ENCODE data around the gene GLP2R.
A peak's percentile ranks its signal among the peaks of the same experiment; 100 is the strongest.

GLP2R gene

DNA sequence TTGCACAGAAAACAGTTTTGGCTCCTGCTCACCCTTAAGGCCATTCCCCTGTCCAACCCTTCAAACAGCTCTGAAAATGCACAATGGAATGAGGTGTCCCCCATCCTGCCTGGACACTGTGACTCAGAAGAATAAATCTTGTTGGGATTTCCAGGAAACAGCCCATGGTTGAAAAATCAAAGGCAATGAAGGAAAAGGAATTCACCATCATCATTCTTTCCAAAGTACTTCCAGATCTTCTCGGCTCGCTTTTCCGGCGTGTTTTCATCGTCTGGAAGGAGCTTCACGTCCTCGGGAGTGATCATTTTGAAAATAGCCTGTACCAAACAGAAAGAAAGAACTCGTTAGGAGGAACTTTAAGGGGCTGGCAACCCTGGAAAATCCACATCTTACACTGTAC, 75.1 kb downstream of the GLP2R start:
- H3K27me3 ChIP-seq (ENCODE audit: insufficient read depth, low read depth, severe bottlenecking): no peaks in the 10 kb centered on the region
- no peaks in the 10 kb centered on the region for H3K9me3 ChIP-seq (ENCODE audit: severe bottlenecking)
- no peak for DNase-seq

DNA sequence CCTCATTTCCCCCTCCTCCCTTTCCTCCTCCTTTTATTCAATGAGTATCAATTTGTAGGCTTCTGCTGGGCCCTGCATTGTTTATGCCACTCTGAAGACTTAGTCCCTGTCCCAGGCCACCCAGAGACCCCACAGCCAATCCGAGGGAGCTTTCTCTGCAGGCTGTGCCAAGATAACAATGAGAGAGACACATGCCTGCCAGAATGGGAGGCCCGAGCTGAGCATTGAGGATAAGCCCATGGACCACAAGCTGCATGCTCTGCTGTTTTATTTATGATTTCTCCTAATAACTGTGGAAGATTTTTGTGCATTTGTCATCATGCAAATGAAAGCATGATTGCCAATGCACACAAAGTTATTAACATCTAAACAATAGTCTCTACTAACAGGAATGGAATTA, 76.4 kb downstream of the GLP2R start:
- Histone ChIP-seq H3K27me3 (ENCODE audit: insufficient read depth, low read depth, severe bottlenecking) (no peaks in the 10 kb centered on the region), H3K36me3 (peaks cover 60% of the 10 kb centered on the region), H3K9me3 (ENCODE audit: severe bottlenecking) (no peaks in the 10 kb centered on the region), H3K27ac (peak overlapping the region; percentile 67), H3K4me3 (ENCODE audit: low read depth, low read length) (peak overlapping the region; percentile 97)
- DNase-seq: no peak
- TF ChIP-seq, protein P1, sequence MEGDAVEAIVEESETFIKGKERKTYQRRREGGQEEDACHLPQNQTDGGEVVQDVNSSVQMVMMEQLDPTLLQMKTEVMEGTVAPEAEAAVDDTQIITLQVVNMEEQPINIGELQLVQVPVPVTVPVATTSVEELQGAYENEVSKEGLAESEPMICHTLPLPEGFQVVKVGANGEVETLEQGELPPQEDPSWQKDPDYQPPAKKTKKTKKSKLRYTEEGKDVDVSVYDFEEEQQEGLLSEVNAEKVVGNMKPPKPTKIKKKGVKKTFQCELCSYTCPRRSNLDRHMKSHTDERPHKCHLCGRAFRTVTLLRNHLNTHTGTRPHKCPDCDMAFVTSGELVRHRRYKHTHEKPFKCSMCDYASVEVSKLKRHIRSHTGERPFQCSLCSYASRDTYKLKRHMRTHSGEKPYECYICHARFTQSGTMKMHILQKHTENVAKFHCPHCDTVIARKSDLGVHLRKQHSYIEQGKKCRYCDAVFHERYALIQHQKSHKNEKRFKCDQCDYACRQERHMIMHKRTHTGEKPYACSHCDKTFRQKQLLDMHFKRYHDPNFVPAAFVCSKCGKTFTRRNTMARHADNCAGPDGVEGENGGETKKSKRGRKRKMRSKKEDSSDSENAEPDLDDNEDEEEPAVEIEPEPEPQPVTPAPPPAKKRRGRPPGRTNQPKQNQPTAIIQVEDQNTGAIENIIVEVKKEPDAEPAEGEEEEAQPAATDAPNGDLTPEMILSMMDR (IDR thresholded peaks at IDR 0.05; ENCODE audit: low read depth, low read length): no peak

More for the DNA sequence above, 75.1 kb downstream of the GLP2R start:
- Histone ChIP-seq H3K4me3 (ENCODE audit: low read depth, low read length) (peak overlapping the region; percentile 97), H3K36me3 (peaks cover 73% of the 10 kb centered on the region), H3K27ac (peak overlapping the region; percentile 67)
- TF ChIP-seq, protein P1 (IDR thresholded peaks at IDR 0.05; ENCODE audit: low read depth, low read length): no peak

DNA sequence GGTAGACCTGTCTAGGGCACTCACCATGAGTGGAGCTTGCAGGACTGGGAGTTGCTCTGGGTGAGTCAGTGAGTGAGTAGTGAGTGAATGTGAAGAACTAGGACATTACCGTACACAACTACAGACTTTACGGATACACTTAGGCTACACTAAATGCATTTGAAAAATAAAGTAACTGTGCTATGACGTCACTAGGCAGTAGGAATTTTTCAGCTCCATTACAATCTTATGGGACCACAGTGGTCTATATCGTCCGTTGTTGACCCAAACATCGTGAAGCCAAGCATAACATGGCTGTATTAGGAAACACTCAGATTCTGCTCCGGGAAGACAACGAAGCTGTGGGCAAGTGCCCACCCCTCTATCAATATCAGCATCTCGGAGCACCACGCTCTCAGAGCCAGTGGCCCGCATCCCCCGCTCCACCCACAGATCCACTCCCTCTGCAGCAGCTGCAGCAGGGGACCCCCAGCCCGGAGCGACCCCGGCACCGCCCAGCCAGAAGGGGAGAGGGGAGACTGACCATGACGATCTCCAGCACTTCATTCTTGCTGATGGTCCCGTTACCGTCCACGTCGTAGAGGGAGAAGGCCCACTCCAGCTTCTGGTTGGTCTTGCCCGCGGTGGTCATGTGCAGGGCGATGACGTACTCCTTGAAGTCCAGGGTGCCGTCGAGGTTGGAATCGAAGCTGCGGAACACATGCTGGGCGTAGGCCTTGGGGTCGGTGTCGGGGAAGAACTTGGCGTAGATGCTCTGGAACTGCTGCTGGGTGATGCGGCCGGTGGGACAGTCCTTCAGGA, 78.8 kb downstream of the GLP2R start:
- H3K9me3 ChIP-seq (ENCODE audit: severe bottlenecking): peaks cover under 1% of the 10 kb centered on the region
- peak overlapping the region; percentile 83 for H3K27ac ChIP-seq
- peaks cover 36% of the 10 kb centered on the region for H3K36me3 ChIP-seq
- H3K4me3 ChIP-seq (ENCODE audit: low read depth, low read length): peak overlapping the region; percentile 97
- TF ChIP-seq, protein P1 (IDR thresholded peaks at IDR 0.05; ENCODE audit: low read depth, low read length): no peak
- no peaks in the 10 kb centered on the region for H3K27me3 ChIP-seq (ENCODE audit: insufficient read depth, low read depth, severe bottlenecking)
- peak; percentile 44 for DNase-seq

DNA sequence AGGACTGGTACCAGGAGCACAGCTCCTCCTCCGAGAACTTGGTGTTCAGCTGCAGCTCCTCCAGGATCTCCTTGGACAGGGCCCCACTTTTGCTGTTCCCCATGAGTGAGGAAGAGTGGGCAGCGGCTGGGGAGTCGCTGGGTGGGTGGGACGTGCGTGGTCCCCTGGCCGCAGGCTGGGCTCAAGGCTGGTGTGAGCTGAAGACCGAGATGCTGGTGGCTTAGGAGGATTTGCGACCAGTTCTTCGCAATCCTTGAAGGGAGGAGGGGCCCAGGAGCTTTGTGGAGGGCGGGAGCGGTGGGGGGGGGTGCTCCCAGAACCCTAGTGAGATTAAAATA, 79.3 kb downstream of the GLP2R start, which contains the start of gene RCVRN:
TSS of gene RCVRN (minus strand) at position 194 of the 338 bp plus-strand sequence. CDS start at position 103, 91 bp downstream.
- no peaks in the 10 kb centered on the region for H3K27me3 ChIP-seq (ENCODE audit: insufficient read depth, low read depth, severe bottlenecking)
- H3K27ac ChIP-seq: peak within 1 kb of the TSS; percentile 83
- TF ChIP-seq, protein P1 (IDR thresholded peaks at IDR 0.05; ENCODE audit: low read depth, low read length): no peak
- peaks cover 5% of the 10 kb centered on the region for H3K9me3 ChIP-seq (ENCODE audit: severe bottlenecking)
- H3K4me3 ChIP-seq (ENCODE audit: low read depth, low read length): peak within 1 kb of the TSS; percentile 97
- peaks cover 30% of the 10 kb centered on the region for H3K36me3 ChIP-seq
- peak; percentile 89 for DNase-seq

DNA sequence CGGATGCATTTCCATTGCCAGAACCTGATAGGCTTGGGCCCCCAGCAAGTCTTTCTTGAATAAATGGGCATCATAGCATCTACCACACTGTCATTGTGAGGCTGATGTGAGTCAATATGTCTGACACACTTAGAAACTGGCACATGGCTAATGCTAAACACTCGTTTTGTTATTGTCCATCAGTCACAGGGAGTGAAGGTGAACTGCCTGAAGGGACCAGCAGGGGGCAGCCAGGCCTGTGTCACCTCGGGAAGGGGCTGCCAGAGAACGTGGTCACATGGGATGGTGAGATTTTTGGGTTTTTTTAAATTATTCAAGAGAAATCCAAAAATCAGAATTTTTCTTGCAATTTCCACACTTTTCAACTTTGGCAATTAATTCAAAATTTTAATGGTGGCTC, 80.2 kb downstream of the GLP2R start:
- Histone ChIP-seq H3K27me3 (ENCODE audit: insufficient read depth, low read depth, severe bottlenecking) (no peaks in the 10 kb centered on the region), H3K36me3 (peaks cover 22% of the 10 kb centered on the region), H3K27ac (peak overlapping the region; percentile 83), H3K4me3 (ENCODE audit: low read depth, low read length) (peak overlapping the region; percentile 97), H3K9me3 (ENCODE audit: severe bottlenecking) (peaks cover 5% of the 10 kb centered on the region)
- DNase-seq: peak; percentile 84
- TF ChIP-seq, protein P1 (IDR thresholded peaks at IDR 0.05; ENCODE audit: low read depth, low read length): peak; percentile 83

Data from WERI-Rb-1 (cell line).